Mammary epithelial cell (primary cell): ENCODE data around the gene DDX52.

Source experiments
- CTCF ChIP-seq, 2 donors: IDR thresholded peaks in 1 of 2; conservative IDR thresholded peaks in 1 of 2; 2 replicates each; pipeline ENCODE4 v1.5.1; 2011 to 2012; ENCODE audit warnings: inconsistent platforms in 2 of 2, low read length in 2 of 2, mild to moderate bottlenecking in 2 of 2, control low read depth in 1 of 2, low read depth in 1 of 2; ENCODE audit not compliant: insufficient read depth in 1 of 2; ENCODE audit errors: extremely low read depth in 1 of 2
- EZH2 ChIP-seq: IDR thresholded peaks from 2 replicates; pipeline ENCODE4 v1.6.1; 2012; ENCODE audit warnings: low read length, inconsistent platforms, borderline replicate concordance

GRCh38 chr17:37605081-37605480 is 38.2 kb downstream of the DDX52 start:
- TF ChIP-seq CTCF (conservative IDR thresholded peaks at IDR 0.05 in 1 of 2, IDR thresholded peaks at IDR 0.05 in 1 of 2; ENCODE audit: extremely low read depth in 1 of 2, insufficient read depth in 1 of 2, low read depth in 1 of 2, low read length in 2 of 2) (no peak), EZH2 (no peak)
